ENCODE measurements around the gene FOXP1.

- TF ChIP-seq TAF1 (IDR thresholded peaks at IDR 0.05; ENCODE audit: borderline replicate concordance, insufficient read depth, low read length), result no peak
- TF ChIP-seq POLR2AphosphoS5 (IDR thresholded peaks at IDR 0.05; ENCODE audit: low read depth, low read length), result no peak
- no peak for TF ChIP-seq SIN3A (IDR thresholded peaks at IDR 0.05; ENCODE audit: borderline replicate concordance, insufficient read depth, low read length)
- TF ChIP-seq REST (IDR thresholded peaks at IDR 0.05; ENCODE audit: insufficient read depth in 1 of 2, low read depth in 2 of 2, low read length in 2 of 2), result no peak
- no peak for TF ChIP-seq FOXP2 (optimal IDR thresholded peaks at IDR 0.05; ENCODE audit: borderline replicate concordance, extremely low read depth, extremely low read length, insufficient read depth)
These were observed 532.3 kb downstream of the FOXP1 start for GRCh38 chr3:71051259-71051595.
